HepG2 (cell line): Measurements from ENCODE around the gene HMBS. TPM values are rescaled to one million over a fixed set of nuclear protein-coding genes. Genes with fewer than 3 reads are reported as not detected.

Source experiments
- ATF7 ChIP-seq, 2 experiments: fragments of 450-650 bp in 1 of 2; sonication (generic) in 1 of 2; formaldehyde crosslinking in 1 of 2; IDR thresholded peaks; 2 replicates each; pipeline versions ENCODE4 v1.4.0 to v1.6.1; 2016 to 2020; ENCODE audit warnings: antibody characterized with exemption in 1 of 2, mild to moderate bottlenecking in 1 of 2, missing genetic modification reagents in 1 of 2
- EHMT2 ChIP-seq: fragments of 200-600 bp; sonication (generic); IDR thresholded peaks from 2 replicates; pipeline ENCODE4 v1.7.0; 2017; ENCODE audit warnings: antibody characterized with exemption, low read depth, low read length, borderline replicate concordance
- ERF ChIP-seq: IDR thresholded peaks from 2 replicates; pipeline ENCODE4 v1.6.1; 2018; ENCODE audit warnings: missing biosample characterization, missing genetic modification reagents
- HES4 ChIP-seq: sonication (generic); formaldehyde crosslinking; IDR thresholded peaks from 2 replicates; pipeline ENCODE4 v1.9.0; 2021; ENCODE audit warnings: mild to moderate bottlenecking, missing genetic modification reagents, borderline replicate concordance
- IRF9 ChIP-seq: sonication (generic); formaldehyde crosslinking; IDR thresholded peaks from 2 replicates; pipeline ENCODE4 v1.8.0; 2022; ENCODE audit warnings: missing genetic modification reagents, mild to moderate bottlenecking, borderline replicate concordance
- KLF6 ChIP-seq: IDR thresholded peaks from 2 replicates; pipeline ENCODE4 v1.8.0; 2016; ENCODE audit warnings: missing biosample characterization, missing genetic modification reagents
- PAXIP1 ChIP-seq: sonication (generic); formaldehyde crosslinking; conservative IDR thresholded peaks from 2 replicates; pipeline ENCODE4 v1.4.0; 2020; ENCODE audit warnings: mild to moderate bottlenecking, missing genetic modification reagents, moderate library complexity
- PBX3 ChIP-seq: sonication (generic); formaldehyde crosslinking; IDR thresholded peaks from 2 replicates; pipeline ENCODE4 v1.8.1; 2023; ENCODE audit warnings: missing genetic modification reagents, inconsistent platforms, borderline replicate concordance
- RBFOX2 ChIP-seq: fragments of 200-400 bp; formaldehyde crosslinking; IDR thresholded peaks from 2 replicates; pipeline ENCODE4 v1.6.1; 2017; ENCODE audit warnings: low read depth, mild to moderate bottlenecking, low read length
- RELA ChIP-seq: sonication (generic); formaldehyde crosslinking; IDR thresholded peaks from 2 replicates; pipeline ENCODE4 v1.4.0; 2020; ENCODE audit warnings: missing genetic modification reagents
- RNF219 ChIP-seq: sonication (generic); formaldehyde crosslinking; IDR thresholded peaks from 2 replicates; pipeline ENCODE4 v1.5.0; 2020; ENCODE audit warnings: mild to moderate bottlenecking, missing genetic modification reagents
- SMAD3 ChIP-seq: sonication (generic); formaldehyde crosslinking; IDR thresholded peaks from 2 replicates; pipeline ENCODE4 v1.4.0; 2020; ENCODE audit warnings: missing genetic modification reagents
- SP2 ChIP-seq: sonication (generic); formaldehyde crosslinking; IDR thresholded peaks from 2 replicates; pipeline ENCODE4 v1.5.1; 2020; ENCODE audit warnings: mild to moderate bottlenecking, missing genetic modification reagents
- TAF1 ChIP-seq: sonication (generic); formaldehyde crosslinking; IDR thresholded peaks from 2 replicates; pipeline ENCODE4 v1.4.0; 2020; ENCODE audit warnings: missing genetic modification reagents
- ZNF20 ChIP-seq: sonication (generic); formaldehyde crosslinking; IDR thresholded peaks from 2 replicates; pipeline ENCODE4 v1.4.0; 2020; ENCODE audit warnings: mild to moderate bottlenecking, moderate library complexity, missing genetic modification reagents
- ZNF264 ChIP-seq: sonication (generic); formaldehyde crosslinking; IDR thresholded peaks from 2 replicates; pipeline ENCODE4 v1.4.0; 2020; ENCODE audit warnings: missing genetic modification reagents
- ZNF3 ChIP-seq: IDR thresholded peaks from 2 replicates; pipeline ENCODE4 v1.7.0; 2017; ENCODE audit warnings: inconsistent platforms
- ZNF782 ChIP-seq: sonication (generic); formaldehyde crosslinking; IDR thresholded peaks from 2 replicates; pipeline ENCODE4 v1.4.0; 2020; ENCODE audit warnings: missing genetic modification reagents, mild to moderate bottlenecking, borderline replicate concordance
- ZNF792 ChIP-seq: IDR thresholded peaks from 2 replicates; pipeline ENCODE4 v1.6.1; 2016
- ZSCAN5A ChIP-seq: sonication (generic); formaldehyde crosslinking; IDR thresholded peaks from 2 replicates; pipeline ENCODE4 v1.8.0; 2022; ENCODE audit warnings: mild to moderate bottlenecking, missing genetic modification reagents, borderline replicate concordance
- polyA plus RNA-seq, 8 experiments: library from polyadenylated mRNA; depleted of rRNA in 3 of 8; stranded (reverse) in 7 of 8; unstranded in 1 of 8; fragments of >200 nt; fragmentation: Illumina TruSeq in 4 of 8; extraction: Trizol in 4 of 8; gene quantifications; 2 replicates each; pipeline versions ENCODE4 v1.2.1 to v1.2.3, GENCODE V29; 2011 to 2016; ENCODE audit warnings: low read depth in 4 of 8, missing spikeins in 1 of 8, mixed read lengths in 1 of 8; ENCODE audit not compliant: insufficient read depth in 1 of 8
- total RNA-seq, 5 experiments: library from RNA; depleted of rRNA; stranded (reverse); fragments of >200 nt; fragmentation: Illumina TruSeq; extraction: Trizol; gene quantifications; 2 replicates each; pipeline ENCODE4 v1.2.3, GENCODE V29; 2016; ENCODE audit warnings: low read depth in 1 of 5

HMBS gene
- total and polyA plus RNA-seq, 2 of the 13 experiments (the other 11 are each of a cell fraction or from before 2014, with no cell fraction given), result 9.4 to 46.9 TPM

GRCh38 chr11:119067371-119068222, 17.1 kb upstream of the HMBS start, which contains the start of gene VPS11 (continued):
- TF ChIP-seq PBX3 (CRISPR knock-in tag) (no peak), TAF1 (CRISPR knock-in tag) (peak; percentile 85), SP2 (CRISPR knock-in tag) (peak; percentile 27; the same call in 1 of the 2 replicates), KLF6 (peak; percentile 65; the same call in 1 of the 2 replicates), RBFOX2 (peak; percentile 81), RNF219 (CRISPR knock-in tag) (no peak), ERF (CRISPR knock-in tag) (peak; percentile 94), ZNF264 (CRISPR knock-in tag) (no peak), ZSCAN5A (CRISPR knock-in tag) (0 out of 2 replicates have a peak, but pooled peaks have one; percentile 53), ATF7 (IDR thresholded peaks at IDR 0.05) (no peak), ATF7 (CRISPR knock-in tag; IDR thresholded peaks at IDR 0.05) (no peak), ZNF3 (CRISPR knock-in tag) (no peak), ZNF20 (CRISPR knock-in tag) (no peak), IRF9 (CRISPR knock-in tag) (no peak), SMAD3 (CRISPR knock-in tag) (peak; percentile 76; the same call in 1 of the 2 replicates), RELA (CRISPR knock-in tag) (peak; percentile 37; the same call in 1 of the 2 replicates), ZNF782 (CRISPR knock-in tag) (no peak), EHMT2 (no peak), HES4 (CRISPR knock-in tag) (no peak), PAXIP1 (CRISPR knock-in tag) (0 out of 2 replicates have a peak, but pooled peaks have one; percentile 13), ZNF792 (no peak)
